H9 (cell line): ENCODE measurements around the gene ETV4. TPM values are rescaled to one million over a fixed set of nuclear protein-coding genes. Genes with fewer than 3 reads are reported as not detected.

ENCODE experiments used
- DNase-seq: peaks from one replicate; pipeline ENCODE4 v3.0.0-alpha.2; 2017
- H2AFZ ChIP-seq: one replicate; pipeline ENCODE4 v1.6.1; 2013; ENCODE audit warnings: mild to moderate bottlenecking, low read length, control low read depth, moderate library complexity
- H2AK5ac ChIP-seq: 2 replicates; pipeline ENCODE4 v1.6.1; 2013; ENCODE audit warnings: low read length, control low read depth, mixed read lengths; ENCODE audit not compliant: insufficient read length
- H2BK120ac ChIP-seq: one replicate; pipeline ENCODE4 v1.6.1; 2013; ENCODE audit warnings: low read depth, mild to moderate bottlenecking, low read length, control low read depth, inconsistent platforms; ENCODE audit not compliant: poor library complexity, severe bottlenecking
- H2BK12ac ChIP-seq: 2 replicates; pipeline ENCODE4 v1.6.1; 2013; ENCODE audit warnings: low read length, control low read depth, mixed read lengths, low read depth; ENCODE audit not compliant: insufficient read length
- H2BK15ac ChIP-seq: 2 replicates; pipeline ENCODE4 v1.6.1; 2013; ENCODE audit warnings: low read depth, low read length, control low read depth
- H2BK20ac ChIP-seq: one replicate; pipeline ENCODE4 v1.6.1; 2013; ENCODE audit warnings: low read depth, mild to moderate bottlenecking, low read length, control low read depth, inconsistent platforms; ENCODE audit not compliant: poor library complexity, severe bottlenecking
- H2BK5ac ChIP-seq: 2 replicates; pipeline ENCODE4 v1.6.1; 2013; ENCODE audit warnings: low read length, control low read depth, mixed read lengths; ENCODE audit not compliant: insufficient read length
- H3K14ac ChIP-seq: 2 replicates; pipeline ENCODE4 v1.6.1; 2013; ENCODE audit warnings: low read length, control low read depth; ENCODE audit not compliant: insufficient read depth
- H3K18ac ChIP-seq: 2 replicates; pipeline ENCODE4 v1.6.1; 2013; ENCODE audit warnings: low read depth, mild to moderate bottlenecking, mixed read lengths, low read length, control low read depth; ENCODE audit not compliant: insufficient read length
- H3K23ac ChIP-seq: 2 replicates; pipeline ENCODE4 v1.6.1; 2013; ENCODE audit warnings: low read length, control low read depth, mixed read lengths, low read depth; ENCODE audit not compliant: insufficient read length
- H3K23me2 ChIP-seq: 2 replicates; pipeline ENCODE4 v1.6.1; 2013; ENCODE audit warnings: low read depth, mild to moderate bottlenecking, mixed read lengths, low read length, control low read depth; ENCODE audit not compliant: insufficient read length, poor library complexity, severe bottlenecking
- H3K27ac ChIP-seq: 2 replicates; pipeline ENCODE4 v1.5.1; 2013; ENCODE audit warnings: low read length, control low read depth, mixed read lengths, low read depth; ENCODE audit not compliant: insufficient read length
- H3K27me3 ChIP-seq: 2 replicates; pipeline ENCODE4 v1.6.1; 2013; ENCODE audit warnings: low read length, control low read depth, inconsistent platforms; ENCODE audit not compliant: insufficient read depth
- H3K4ac ChIP-seq: 2 replicates; pipeline ENCODE4 v1.6.1; 2013; ENCODE audit warnings: low read depth, mild to moderate bottlenecking, control low read depth, inconsistent platforms, low read length, moderate library complexity
- H3K4me1 ChIP-seq: 2 replicates; pipeline ENCODE4 v1.6.1; 2013; ENCODE audit warnings: low read length, control low read depth, inconsistent platforms; ENCODE audit not compliant: insufficient read depth
- H3K4me2 ChIP-seq: 2 replicates; pipeline ENCODE4 v1.6.1; 2013; ENCODE audit warnings: low read length, control low read depth, mixed read lengths; ENCODE audit not compliant: insufficient read length, insufficient read depth
- H3K56ac ChIP-seq: 2 replicates; pipeline ENCODE4 v1.6.1; 2013; ENCODE audit warnings: low read depth, mild to moderate bottlenecking, mixed read lengths, low read length, control low read depth; ENCODE audit not compliant: insufficient read length
- H3K79me1 ChIP-seq: 2 replicates; pipeline ENCODE4 v1.6.1; 2013; ENCODE audit warnings: low read depth, mild to moderate bottlenecking, moderate library complexity, low read length, control low read depth, inconsistent platforms; ENCODE audit not compliant: insufficient read depth, poor library complexity, severe bottlenecking
- H3K79me2 ChIP-seq: 2 replicates; pipeline ENCODE4 v1.6.1; 2013; ENCODE audit warnings: low read length, control low read depth, inconsistent platforms; ENCODE audit not compliant: insufficient read depth
- H3K9ac ChIP-seq: 2 replicates; pipeline ENCODE4 v1.6.1; 2013; ENCODE audit warnings: low read length, control low read depth, mixed read lengths; ENCODE audit not compliant: insufficient read length; ENCODE audit errors: extremely low read depth
- H3K9me3 ChIP-seq: one replicate; pipeline ENCODE4 v1.6.1; 2013; ENCODE audit warnings: low read depth, low read length, inconsistent platforms; ENCODE audit not compliant: control insufficient read depth
- H3T11ph ChIP-seq: one replicate; pipeline ENCODE4 v1.6.1; 2013; ENCODE audit warnings: mild to moderate bottlenecking, low read length, control low read depth, inconsistent platforms
- H4K20me1 ChIP-seq: one replicate; pipeline ENCODE4 v1.6.1; 2013; ENCODE audit not compliant: control insufficient read depth, insufficient read length, insufficient read depth
- H4K5ac ChIP-seq: 2 replicates; pipeline ENCODE4 v1.6.1; 2013; ENCODE audit warnings: low read depth, mild to moderate bottlenecking, mixed read lengths, low read length, control low read depth; ENCODE audit not compliant: insufficient read length
- H4K8ac ChIP-seq: replicated peaks from 2 replicates; pipeline ENCODE4 v1.6.1; 2013; ENCODE audit warnings: low read length, control low read depth, mixed read lengths, low read depth; ENCODE audit not compliant: insufficient read length
- H4K91ac ChIP-seq: 2 replicates; pipeline ENCODE4 v1.6.1; 2013; ENCODE audit warnings: low read depth, mild to moderate bottlenecking, moderate library complexity, mixed read lengths, low read length, control low read depth; ENCODE audit not compliant: insufficient read length
- H3K27ac Mint-ChIP-seq, 3 experiments: 2 replicates in 2 of 3; 3 replicates in 1 of 3; pipeline ENCODE4 v1.8.0; 2020 to 2021; ENCODE audit warnings: mixed read lengths in 3 of 3, mild to moderate bottlenecking in 1 of 3, moderate library complexity in 1 of 3
- H3K27me3 Mint-ChIP-seq: 2 replicates; pipeline ENCODE4 v1.8.0; 2021; ENCODE audit warnings: low read depth, mild to moderate bottlenecking, moderate library complexity, mixed read lengths
- H3K36me3 Mint-ChIP-seq, 3 experiments: 2 replicates in 2 of 3; 3 replicates in 1 of 3; pipeline ENCODE4 v1.8.0; 2020 to 2021; ENCODE audit warnings: low read depth in 3 of 3, mixed read lengths in 3 of 3; ENCODE audit not compliant: insufficient read depth in 1 of 3
- H3K4me1 Mint-ChIP-seq, 2 experiments: 2 replicates each; pipeline ENCODE4 v1.8.0; 2020; ENCODE audit warnings: mixed read lengths in 2 of 2
- H3K4me3 Mint-ChIP-seq, 2 experiments: 2 replicates in 1 of 2; 3 replicates in 1 of 2; pipeline ENCODE4 v1.8.0; 2020 to 2021; ENCODE audit warnings: mild to moderate bottlenecking in 2 of 2, mixed read lengths in 2 of 2, moderate library complexity in 1 of 2
- H3K9me3 Mint-ChIP-seq, 2 experiments: 2 replicates in 1 of 2; 3 replicates in 1 of 2; pipeline ENCODE4 v1.8.0; 2020; ENCODE audit warnings: mild to moderate bottlenecking in 2 of 2, mixed read lengths in 2 of 2, moderate library complexity in 1 of 2
- CTCF ChIP-seq: fragments of 200-600 bp; sonication (generic); conservative IDR thresholded peaks from 3 replicates; pipeline ENCODE4 v1.8.0; 2021; ENCODE audit warnings: antibody characterized with exemption, mild to moderate bottlenecking
- WGBS: extraction: QIAGEN DNeasy Blood & Tissue Kit; methylation state at CpG from one replicate; pipeline ENCODE4 v1.1.7; 2013; ENCODE audit warnings: missing lambda C conversion rate, low lambda C conversion rate, mixed read lengths; ENCODE audit not compliant: insufficient read length; ENCODE audit errors: extremely low coverage; 5-methylcytosine and 5-hydroxymethylcytosine counted together
- total RNA-seq: library from RNA; stranded (reverse); gene quantifications from 2 replicates; pipeline ENCODE4 v1.2.1, GENCODE V29; 2021

ETV4 gene
- total RNA-seq, 1 experiment from 2014 or later, result 74.4 TPM

DNA sequence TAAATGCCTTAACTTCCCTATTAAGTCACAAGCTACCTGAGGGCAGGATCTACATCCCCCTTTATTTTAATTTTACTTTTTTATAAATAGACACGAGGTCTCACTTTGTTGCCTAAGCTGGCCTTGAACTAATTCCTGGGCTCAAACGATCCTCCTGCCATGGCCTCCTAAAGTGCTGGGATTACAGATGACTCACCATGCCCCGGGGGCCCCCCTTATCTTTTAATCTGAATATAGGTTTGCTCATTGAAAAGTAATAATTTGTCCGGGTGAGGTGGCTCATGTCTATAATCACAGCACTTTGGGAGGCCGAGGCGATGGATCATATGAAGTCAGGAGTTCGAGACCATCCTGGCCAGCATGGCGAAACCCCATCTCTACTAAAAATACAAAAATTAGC, 14.2 kb downstream of the ETV4 start:
- Histone ChIP-seq H3K4me2 (no peak overlapping the region), H3K23ac (no peak overlapping the region), H2BK12ac (no peak overlapping the region), H2AFZ (no peak overlapping the region), H3K9ac (no peak overlapping the region), H3K18ac (no peak overlapping the region), H4K5ac (no peak overlapping the region), H3K4ac (no peak overlapping the region), H3K56ac (no peak overlapping the region), H2BK20ac (no peak overlapping the region), H2BK5ac (no peak overlapping the region), H4K91ac (no peak overlapping the region), H2AK5ac (no peak overlapping the region), H3K4me1 (peaks cover 8% of the 10 kb centered on the region; the same call in 1 of the 2 replicates), H3K79me2 (no peaks in the 10 kb centered on the region), H4K8ac (no peak overlapping the region), H3K79me1 (no peaks in the 10 kb centered on the region), H4K20me1 (no peaks in the 10 kb centered on the region), H2BK15ac (no peak overlapping the region), H3K14ac (no peak overlapping the region), H3K27ac (no peak overlapping the region), H2BK120ac (no peak overlapping the region), H3K9me3 (no peaks in the 10 kb centered on the region), H3K23me2 (no peaks in the 10 kb centered on the region), H3T11ph (no peak overlapping the region), H3K27me3 (no peaks in the 10 kb centered on the region)
- H3K27me3 Mint-ChIP-seq, result peaks cover 31% of the 10 kb centered on the region
- no peak for TF ChIP-seq CTCF
- no peak overlapping the region; a peak in 1 of 5 replicates for H3K4me3 Mint-ChIP-seq
- peaks cover 42 to 50% of the 10 kb centered on the region in 2 experiments for H3K4me1 Mint-ChIP-seq
- no CpG with 5 or more reads among the region's 8 CpGs for WGBS
- H3K27ac Mint-ChIP-seq, result no peak overlapping the region
- peaks cover 19 to 75% (median 33%) of the 10 kb centered on the region in 3 experiments for H3K36me3 Mint-ChIP-seq
- no peaks in the 10 kb centered on the region for H3K9me3 Mint-ChIP-seq
- no peak for DNase-seq
